HCT116 (cell line): ENCODE results near the gene MKNK1. TPM values are rescaled to one million over a fixed set of nuclear protein-coding genes. Genes with fewer than 3 reads are reported as not detected.

Experiments used
- ATAC-seq: fragments of 200-7000 bp; cut with Tn5 transposase; 2 replicates; pipeline ENCODE4 v1.9.1; 2020; ENCODE audit warnings: mild to moderate bottlenecking, moderate library complexity
- BruUV-seq: library from RNA; stranded (reverse); fragments of 400-500 nt; replicated peaks from 2 replicates; lab custom pipeline; 2021; lab: Mats Ljungman, UMichigan
- CTCF ChIA-PET: fragments of 300-600 bp; sonication (Branson Sonifier 250); formaldehyde crosslinking; loops from one replicate; lab custom pipeline; 2021; ENCODE audit warnings: antibody characterized with exemption; lab: Charles Lee
- POLR2A ChIA-PET: fragments of 300-600, 350-600 bp; sonication (Branson Sonifier 250); formaldehyde crosslinking; loops from one replicate; lab custom pipeline; 2021; ENCODE audit warnings: antibody characterized with exemption; lab: Charles Lee
- RAD21 ChIA-PET, 2 experiments: fragments of 300-600 bp; sonication (Branson Sonifier 250); formaldehyde crosslinking; loops; one replicate each; lab custom pipeline; 2023; ENCODE audit warnings: low total read pairs in 2 of 2; ENCODE audit not compliant: uncharacterized antibody in 2 of 2, unreplicated experiment in 2 of 2, low non-redundant PET in 1 of 2; lab: Charles Lee
- DNase-seq: peaks from one replicate; pipeline ENCODE4 v3.0.0-alpha.2; 2010; ENCODE audit warnings: low read depth, low spot score
- H2AFZ ChIP-seq: fragments of 200-600 bp; shearing (Covaris generic), sonication (generic); 2 replicates; pipeline ENCODE4 v1.6.1; 2017; ENCODE audit warnings: low read depth, mixed run types, mixed read lengths, antibody characterized with exemption, low read length; ENCODE audit not compliant: poor library complexity, severe bottlenecking
- H3K27ac ChIP-seq: 2 replicates; pipeline ENCODE4 v1.5.1; 2012; ENCODE audit warnings: low read depth, low read length
- H3K27me3 ChIP-seq: fragments of 200-600 bp; sonication (generic); 2 replicates; pipeline ENCODE4 v1.6.1; 2016; ENCODE audit warnings: mixed run types, low read length, mixed read lengths; ENCODE audit not compliant: insufficient read depth
- H3K36me3 ChIP-seq, 2 experiments: fragments of 200-500 bp in 1 of 2; fragments of 200-600 bp in 1 of 2; sonication (Bioruptor generic) in 1 of 2; sonication (generic) in 1 of 2; 2 replicates each; pipeline versions ENCODE4 v1.5.1 to v1.6.1; 2014 to 2016; ENCODE audit warnings: low read length in 2 of 2, inconsistent platforms in 1 of 2, mixed read lengths in 1 of 2, mixed run types in 1 of 2; ENCODE audit not compliant: insufficient read depth in 2 of 2, control insufficient read depth in 1 of 2
- H3K4me1 ChIP-seq, 2 experiments: fragments of 200-600 bp in 1 of 2; sonication (generic) in 1 of 2; 2 replicates each; pipeline versions ENCODE4 v1.5.1 to v1.6.1; 2012 to 2017; ENCODE audit warnings: low read length in 2 of 2, inconsistent platforms in 1 of 2, mild to moderate bottlenecking in 1 of 2, mixed read lengths in 1 of 2, mixed run types in 1 of 2, moderate library complexity in 1 of 2; ENCODE audit not compliant: insufficient read depth in 2 of 2, control insufficient read depth in 1 of 2
- H3K4me2 ChIP-seq: fragments of 200-600 bp; sonication (generic); 2 replicates; pipeline ENCODE4 v1.6.1; 2017; ENCODE audit warnings: mixed run types, low read length, mixed read lengths
- H3K4me3 ChIP-seq, 2 experiments: fragments of 200-600 bp in 1 of 2; sonication (generic) in 1 of 2; replicated peaks in 1 of 2; 2 replicates each; pipeline ENCODE4 v1.5.1; 2011 to 2016; ENCODE audit warnings: low read length in 2 of 2, control low read depth in 1 of 2, low read depth in 1 of 2, mild to moderate bottlenecking in 1 of 2, mixed read lengths in 1 of 2, mixed run types in 1 of 2
- H3K79me2 ChIP-seq: fragments of 200-600 bp; sonication (generic); 2 replicates; pipeline ENCODE4 v1.6.1; 2017; ENCODE audit warnings: mild to moderate bottlenecking, mixed run types, low read length, moderate library complexity, mixed read lengths; ENCODE audit not compliant: insufficient read depth
- H3K9ac ChIP-seq: fragments of 200-600 bp; sonication (generic); 2 replicates; pipeline ENCODE4 v1.6.1; 2016; ENCODE audit warnings: low read length, mixed read lengths
- H3K9me2 ChIP-seq: fragments of 200-600 bp; sonication (generic), shearing (Covaris generic); 2 replicates; pipeline ENCODE4 v1.6.1; 2017; ENCODE audit warnings: mixed run types, mild to moderate bottlenecking, moderate library complexity; ENCODE audit not compliant: insufficient read depth
- H3K9me3 ChIP-seq, 2 experiments: fragments of 200-500 bp in 1 of 2; fragments of 200-600 bp in 1 of 2; sonication (Bioruptor generic) in 1 of 2; sonication (generic) in 1 of 2; 2 replicates each; pipeline ENCODE4 v1.6.1; 2014 to 2017; ENCODE audit warnings: low read length in 2 of 2, mixed read lengths in 2 of 2, inconsistent platforms in 1 of 2, low read depth in 1 of 2, mild to moderate bottlenecking in 1 of 2, mixed run types in 1 of 2, moderate library complexity in 1 of 2; ENCODE audit not compliant: control insufficient read depth in 1 of 2, insufficient read depth in 1 of 2
- H4K20me1 ChIP-seq: fragments of 200-600 bp; sonication (generic), shearing (Covaris generic); 2 replicates; pipeline ENCODE4 v1.6.1; 2017; ENCODE audit warnings: mixed run types, mild to moderate bottlenecking, moderate library complexity; ENCODE audit not compliant: insufficient read depth
- CBX3 ChIP-seq: IDR thresholded peaks from 2 replicates; pipeline ENCODE4 v1.6.1; 2012; ENCODE audit warnings: low read depth
- EGR1 ChIP-seq: IDR thresholded peaks from 2 replicates; pipeline ENCODE4 v1.6.1; 2012; ENCODE audit warnings: low read depth
- ELF1 ChIP-seq: IDR thresholded peaks from 2 replicates; pipeline ENCODE4 v1.6.1; 2012; ENCODE audit warnings: low read depth, borderline replicate concordance
- EZH2 ChIP-seq: fragments of 200-600 bp; sonication (generic); IDR thresholded peaks from 2 replicates; pipeline ENCODE4 v1.6.1; 2017; ENCODE audit warnings: antibody characterized with exemption, mixed run types
- EZH2phosphoT487 ChIP-seq: fragments of 200-600 bp; IDR thresholded peaks from 2 replicates; pipeline ENCODE4 v1.6.1; 2018; ENCODE audit warnings: antibody characterized with exemption, borderline replicate concordance
- FOSL1 ChIP-seq: IDR thresholded peaks from 2 replicates; pipeline ENCODE4 v1.6.1; 2012; ENCODE audit warnings: low read depth
- JUND ChIP-seq: IDR thresholded peaks from 2 replicates; pipeline ENCODE4 v1.6.1; 2012
- POLR2AphosphoS5 ChIP-seq: IDR thresholded peaks from 2 replicates; pipeline ENCODE4 v1.6.1; 2011; ENCODE audit warnings: mild to moderate bottlenecking, low read depth, low read length, moderate library complexity
- RAD21 ChIP-seq: IDR thresholded peaks from 2 replicates; pipeline ENCODE4 v1.6.1; 2012; ENCODE audit warnings: low read depth, mild to moderate bottlenecking
- SIN3A ChIP-seq: IDR thresholded peaks from 2 replicates; pipeline ENCODE4 v1.6.1; 2012; ENCODE audit warnings: low read depth
- SP1 ChIP-seq: IDR thresholded peaks from 2 replicates; pipeline ENCODE4 v1.6.1; 2012; ENCODE audit warnings: low read depth
- SRF ChIP-seq: IDR thresholded peaks from 2 replicates; pipeline ENCODE4 v1.6.1; 2012; ENCODE audit warnings: low read depth
- TCF7L2 ChIP-seq: IDR thresholded peaks from 2 replicates; pipeline ENCODE4 v1.7.0; 2011; ENCODE audit warnings: borderline replicate concordance, inconsistent platforms; ENCODE audit not compliant: insufficient read depth, insufficient read length; ENCODE audit errors: extremely low read depth
- ZFX ChIP-seq: fragments of 450-650 bp; IDR thresholded peaks from 2 replicates; pipeline ENCODE4 v1.6.1; 2017
- ZNF274 ChIP-seq: fragments of 200-500 bp; sonication (Bioruptor generic); IDR thresholded peaks from 2 replicates; pipeline ENCODE4 v1.6.1; 2014; ENCODE audit warnings: mild to moderate bottlenecking, low read depth, low read length, inconsistent platforms
- intact Hi-C: fragments of 100-400 bp; cut with micrococcal nuclease; formaldehyde crosslinking; loops from 2 replicates; pipeline ENCODE4 v1.10.0; 2022
- total RNA-seq: library from RNA; stranded (reverse); gene quantifications from one replicate; pipeline ENCODE4 v1.2.1, GENCODE V29; 2021; ENCODE audit not compliant: unreplicated experiment
- TF ChIP-seq, protein P1 (sequence below): IDR thresholded peaks from 2 replicates; pipeline ENCODE4 v1.6.1; 2012
- TF ChIP-seq, protein P2 (sequence below): IDR thresholded peaks from 2 replicates; pipeline ENCODE4 v1.6.1; 2012

Gene MKNK1
- total RNA-seq, 1 experiment from 2014 or later = 30.9 TPM

DNA sequence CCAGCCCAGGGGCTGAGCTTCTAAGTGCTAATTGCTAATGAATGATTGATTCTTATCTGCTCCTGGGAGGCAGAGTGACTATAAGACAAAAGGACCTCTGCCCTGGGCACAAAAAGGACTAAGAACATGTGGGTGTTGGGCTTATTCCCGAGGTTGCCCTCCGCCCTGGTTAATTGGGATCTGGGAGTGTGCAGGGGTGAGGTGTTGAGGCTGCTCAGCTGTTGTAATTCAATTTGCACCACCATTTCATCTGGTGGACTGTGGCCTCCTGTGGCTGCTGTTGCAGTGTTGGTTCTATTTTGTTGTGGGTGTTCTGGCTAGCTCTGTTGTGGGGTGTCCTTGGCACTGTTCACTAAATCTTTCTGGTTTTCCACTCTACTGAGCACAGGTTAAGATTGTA lies 65.9 kb downstream of the MKNK1 start (continued):
- TF ChIP-seq ZNF274 (no peak), SRF (no peak)
- TF ChIP-seq, all 23 proteins: peak for 0

DNA sequence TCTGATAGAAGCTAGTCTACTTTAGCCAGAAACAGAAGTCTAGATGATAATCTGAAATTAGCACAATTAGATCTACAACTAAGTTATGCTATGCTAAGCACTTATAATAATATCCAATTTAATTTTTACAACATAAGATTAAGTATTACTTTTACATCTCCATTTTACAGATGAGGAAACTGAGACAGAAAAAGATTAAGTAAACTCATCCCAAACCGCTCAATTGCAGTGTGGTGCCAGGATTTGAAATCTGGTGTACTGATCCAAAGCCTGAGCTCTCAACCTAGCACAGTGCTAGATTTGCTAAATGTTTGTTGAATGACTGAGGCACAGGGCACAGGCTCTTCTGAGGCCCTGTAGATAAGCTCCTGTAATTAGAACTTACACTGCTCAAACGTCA lies 66.4 kb downstream of the MKNK1 start:
- ChIA-PET RAD21 (no interaction called here), CTCF (interaction anchor here (3.0 kb wide), 1 partner anchor 10 kb away, joined by 8 read pairs; no protein-coding TSS in a partner anchor), POLR2A (no interaction called here)
- TF ChIP-seq ELF1 = no peak
- no peak for ATAC-seq
- Histone ChIP-seq H4K20me1 (no peaks in the 10 kb centered on the region), H3K9me3 (no peaks in the 10 kb centered on the region), H3K9ac (no peak overlapping the region), H2AFZ (no peak overlapping the region), H3K9me2 (no peaks in the 10 kb centered on the region), H3K79me2 (no peaks in the 10 kb centered on the region), H3K4me2 (no peak overlapping the region), H3K4me1 (peaks cover 2 to 15% of the 10 kb centered on the region in 2 experiments; a peak in 3 of 4 replicates), H3K4me3 (no peak overlapping the region), H3K27me3 (0 out of 2 replicates have a peak, but pooled peaks cover 3% of the 10 kb centered on the region), H3K27ac (no peak overlapping the region), H3K36me3 (no peaks in the 10 kb centered on the region)
- DNase-seq = no peak
- intact Hi-C loops = loop anchor here (5.0 kb wide), 1 partner anchor 190 kb away; no protein-coding TSS in a partner anchor
- BruUV-seq = no TSS peak

DNA sequence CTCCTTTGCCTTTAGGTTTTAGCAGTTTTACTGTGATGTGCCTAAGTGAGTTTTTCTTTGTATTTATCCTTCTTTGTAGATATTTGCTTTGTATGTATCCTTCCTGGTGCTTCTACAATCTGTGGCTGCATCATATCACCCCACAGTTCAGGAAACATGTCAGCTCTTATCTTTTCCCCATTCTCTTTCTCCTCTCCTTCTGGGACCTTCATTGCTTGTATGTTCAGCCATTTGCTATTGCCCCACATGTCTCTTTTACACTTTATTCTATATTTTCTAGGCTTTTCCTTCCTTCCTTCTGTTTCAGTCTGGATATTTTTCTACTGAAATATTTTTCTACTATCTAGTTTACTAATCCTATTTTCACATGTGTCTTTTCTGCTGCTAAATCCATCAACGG lies 67.5 kb downstream of the MKNK1 start:
- Histone ChIP-seq H3K4me2 (no peak overlapping the region), H3K9me3 (no peaks in the 10 kb centered on the region)
- TF ChIP-seq EZH2phosphoT487 (no peak), SIN3A (no peak), ZFX (no peak), CBX3 (no peak), FOSL1 (no peak), JUND (no peak), SP1 (no peak), EZH2 (no peak), SRF (no peak), TCF7L2 (no peak), RAD21 (no peak), ELF1 (no peak), ZNF274 (no peak), POLR2AphosphoS5 (no peak), EGR1 (no peak)
- TF ChIP-seq, protein P1, sequence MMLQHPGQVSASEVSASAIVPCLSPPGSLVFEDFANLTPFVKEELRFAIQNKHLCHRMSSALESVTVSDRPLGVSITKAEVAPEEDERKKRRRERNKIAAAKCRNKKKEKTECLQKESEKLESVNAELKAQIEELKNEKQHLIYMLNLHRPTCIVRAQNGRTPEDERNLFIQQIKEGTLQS = no peak
- TF ChIP-seq, protein P2, sequence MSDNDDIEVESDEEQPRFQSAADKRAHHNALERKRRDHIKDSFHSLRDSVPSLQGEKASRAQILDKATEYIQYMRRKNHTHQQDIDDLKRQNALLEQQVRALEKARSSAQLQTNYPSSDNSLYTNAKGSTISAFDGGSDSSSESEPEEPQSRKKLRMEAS = no peak
- TF ChIP-seq, all 23 proteins: peak for 0
- Histone ChIP-seq H3K79me2 (no peaks in the 10 kb centered on the region), H3K4me1 (peaks cover 2 to 15% of the 10 kb centered on the region in 2 experiments; a peak in 3 of 4 replicates), H3K9me2 (no peaks in the 10 kb centered on the region), H3K9ac (no peak overlapping the region), H3K27ac (no peak overlapping the region), H2AFZ (no peak overlapping the region), H3K27me3 (0 out of 2 replicates have a peak, but pooled peaks cover 3% of the 10 kb centered on the region), H3K36me3 (no peaks in the 10 kb centered on the region), H3K4me3 (no peak overlapping the region), H4K20me1 (no peaks in the 10 kb centered on the region)
- DNase-seq (no peak), ATAC-seq (no peak)
- ChIA-PET CTCF (interaction anchor here (0.7 to 2.5 kb wide), 2 partner anchors 95 to 127 kb away, joined by 5 to 18 read pairs; no protein-coding TSS in a partner anchor), RAD21 (no interaction called here), POLR2A (no interaction called here)
- no TSS peak for BruUV-seq
- intact Hi-C loops = loop anchor here (5.0 kb wide), 1 partner anchor 191 kb away; no protein-coding TSS in a partner anchor
